BLaER1 treated with 17β-estradiol and CSF1 and Interleukin-3, amounts not matched to agents 10 nM and 100 nM (cell line): ENCODE measurements around the gene CABLES2.
A peak's percentile ranks its signal among the peaks of the same experiment; 100 is the strongest.

Source experiments
- H3K27ac ChIP-seq, 11 experiments: shearing (Covaris generic); formaldehyde crosslinking; 2 replicates each; pipeline ENCODE4 v1.8.1; 2022
- H3K27me3 ChIP-seq, 11 experiments: shearing (Covaris generic); formaldehyde crosslinking; 2 replicates each; pipeline ENCODE4 v1.8.1; 2022
- H3K36me3 ChIP-seq, 11 experiments: shearing (Covaris generic); formaldehyde crosslinking; 2 replicates each; pipeline ENCODE4 v1.8.1; 2022
- H3K4me1 ChIP-seq, 10 experiments: shearing (Covaris generic); formaldehyde crosslinking; 2 replicates each; pipeline ENCODE4 v1.8.1; 2022
- H3K4me2 ChIP-seq, 11 experiments: shearing (Covaris generic); formaldehyde crosslinking; 2 replicates each; pipeline ENCODE4 v1.8.1; 2022
- H3K4me3 ChIP-seq, 10 experiments: shearing (Covaris generic); formaldehyde crosslinking; 2 replicates each; pipeline ENCODE4 v1.8.1; 2022
- H3K9ac ChIP-seq, 11 experiments: shearing (Covaris generic); formaldehyde crosslinking; 2 replicates each; pipeline ENCODE4 v1.8.1; 2022
- H3K9me3 ChIP-seq, 11 experiments: shearing (Covaris generic); formaldehyde crosslinking; replicated peaks in 1 of 11; 2 replicates each; pipeline ENCODE4 v1.8.1; 2022
- H4K20me1 ChIP-seq, 11 experiments: shearing (Covaris generic); formaldehyde crosslinking; 2 replicates each; pipeline ENCODE4 v1.8.1; 2022
- Cebpa-rat ChIP-seq, 11 experiments: shearing (Covaris generic); IDR thresholded peaks; 2 replicates each; pipeline ENCODE4 v1.8.1; 2022

CABLES2 gene

DNA sequence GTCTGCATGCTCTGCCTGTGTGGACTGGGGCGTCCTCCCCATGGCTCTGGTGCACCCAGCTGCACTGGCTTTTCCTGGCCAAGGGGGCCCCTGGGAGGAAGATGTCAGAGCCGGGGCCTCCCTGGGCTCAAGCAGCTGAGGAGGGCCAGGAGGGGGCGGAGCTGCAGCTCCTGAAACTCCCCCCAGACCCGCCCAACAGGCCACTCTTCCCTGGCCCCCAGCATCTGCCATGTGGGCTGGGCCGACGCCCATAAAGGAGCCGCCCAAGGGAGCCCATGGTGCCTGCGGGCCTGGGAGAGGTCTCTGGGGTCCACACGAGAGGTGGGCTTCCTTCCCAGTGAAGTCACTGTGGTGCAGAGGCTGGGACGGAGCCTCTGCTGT is 16.2 kb upstream of the CABLES2 start:
- no peaks in the 10 kb centered on the region for H3K36me3 ChIP-seq
- peaks cover 9 to 22% (median 13%) of the 10 kb centered on the region in 10 experiments; a peak in 17 of 20 replicates for H3K4me1 ChIP-seq
- no peak for TF ChIP-seq Cebpa-rat (IDR thresholded peaks at IDR 0.05)
- H3K27ac ChIP-seq = no peak overlapping the region
- H4K20me1 ChIP-seq = peaks cover 0 to 17% (median 0%) of the 10 kb centered on the region in 11 experiments; a peak in 6 of 22 replicates
- H3K9me3 ChIP-seq = no peaks in the 10 kb centered on the region
- H3K27me3 ChIP-seq = no peaks in the 10 kb centered on the region
- H3K4me3 ChIP-seq = no peak overlapping the region; a peak in 1 of 20 replicates
- peak overlapping the region in 1 of 11 experiments; percentile 47; a peak in 2 of 22 replicates for H3K9ac ChIP-seq
- peak overlapping the region in 10 of 11 experiments; percentile 22 to 91 (median 74); a peak in 19 of 22 replicates for H3K4me2 ChIP-seq

DNA sequence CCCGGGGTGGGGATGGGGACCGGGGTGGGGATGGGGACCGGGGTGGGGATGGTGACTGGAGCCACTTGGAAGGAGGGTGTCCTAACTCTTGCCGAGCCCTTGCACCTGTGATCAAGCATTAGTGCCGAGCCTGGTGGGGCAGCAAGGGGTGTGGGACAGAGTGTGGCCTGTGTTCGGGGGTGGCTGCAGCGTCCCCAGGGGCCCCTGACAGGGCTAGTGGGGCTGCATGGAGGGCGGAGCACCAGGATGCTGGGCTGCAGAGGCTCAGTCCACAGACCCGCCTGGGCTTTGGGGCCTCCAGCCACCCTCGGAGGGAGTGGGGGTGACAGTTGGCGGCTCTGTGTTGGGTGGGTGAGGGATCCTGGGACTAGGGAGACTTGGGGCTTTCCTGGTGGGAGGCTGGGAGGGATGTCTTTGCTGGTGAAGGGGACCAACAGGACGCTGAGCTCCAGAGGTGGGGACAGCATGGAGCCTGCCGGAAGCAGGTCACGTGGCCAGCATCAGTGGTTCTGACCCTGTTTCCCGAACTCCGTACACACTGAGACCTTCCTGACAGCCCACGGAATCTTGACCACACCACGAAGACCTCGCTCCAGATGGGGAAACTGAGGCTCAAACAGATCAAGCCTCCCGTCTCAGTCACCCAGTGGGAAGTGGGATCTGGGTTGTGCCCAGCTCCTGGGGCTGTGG is 15.7 kb upstream of the CABLES2 start:
- Histone ChIP-seq H3K36me3 (no peaks in the 10 kb centered on the region), H3K4me3 (no peak overlapping the region; a peak in 1 of 20 replicates), H3K9ac (0 out of 22 replicates have a peak overlapping the region, but pooled peaks of 1 of the 11 experiments have one; percentile 47), H3K4me1 (peaks cover 9 to 22% (median 13%) of the 10 kb centered on the region in 10 experiments; a peak in 17 of 20 replicates), H4K20me1 (peaks cover 0 to 17% (median 0%) of the 10 kb centered on the region in 11 experiments; a peak in 6 of 22 replicates), H3K9me3 (no peaks in the 10 kb centered on the region), H3K27me3 (no peaks in the 10 kb centered on the region), H3K4me2 (peak overlapping the region in 10 of 11 experiments; percentile 22 to 91 (median 74); a peak in 19 of 22 replicates), H3K27ac (no peak overlapping the region)
- TF ChIP-seq Cebpa-rat (IDR thresholded peaks at IDR 0.05) = no peak

DNA sequence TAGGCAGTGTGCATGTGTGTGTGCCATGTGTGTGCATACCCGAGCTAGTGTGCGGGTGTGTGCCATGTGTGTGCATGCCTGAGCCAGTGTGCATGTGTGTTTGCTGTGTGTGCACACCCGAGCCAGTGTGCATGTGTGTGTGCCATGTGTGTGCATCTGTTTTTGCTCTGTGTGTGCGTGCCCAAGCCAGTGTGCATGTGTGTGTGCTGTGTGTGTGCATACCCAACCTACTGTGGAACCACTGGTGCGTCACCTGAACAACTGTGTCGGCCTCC is 14.6 kb upstream of the CABLES2 start:
- H3K9me3 ChIP-seq = no peaks in the 10 kb centered on the region
- no peak overlapping the region for H3K4me3 ChIP-seq
- no peaks in the 10 kb centered on the region for H3K27me3 ChIP-seq
- H3K4me2 ChIP-seq = no peak overlapping the region
- H3K9ac ChIP-seq = no peak overlapping the region
- no peaks in the 10 kb centered on the region for H3K36me3 ChIP-seq
- peaks cover 0 to 23% (median 0%) of the 10 kb centered on the region in 11 experiments; a peak in 6 of 22 replicates for H4K20me1 ChIP-seq
- TF ChIP-seq Cebpa-rat (IDR thresholded peaks at IDR 0.05) = no peak
- no peak overlapping the region for H3K27ac ChIP-seq
- peaks cover 9 to 22% (median 13%) of the 10 kb centered on the region in 10 experiments; a peak in 17 of 20 replicates for H3K4me1 ChIP-seq

DNA sequence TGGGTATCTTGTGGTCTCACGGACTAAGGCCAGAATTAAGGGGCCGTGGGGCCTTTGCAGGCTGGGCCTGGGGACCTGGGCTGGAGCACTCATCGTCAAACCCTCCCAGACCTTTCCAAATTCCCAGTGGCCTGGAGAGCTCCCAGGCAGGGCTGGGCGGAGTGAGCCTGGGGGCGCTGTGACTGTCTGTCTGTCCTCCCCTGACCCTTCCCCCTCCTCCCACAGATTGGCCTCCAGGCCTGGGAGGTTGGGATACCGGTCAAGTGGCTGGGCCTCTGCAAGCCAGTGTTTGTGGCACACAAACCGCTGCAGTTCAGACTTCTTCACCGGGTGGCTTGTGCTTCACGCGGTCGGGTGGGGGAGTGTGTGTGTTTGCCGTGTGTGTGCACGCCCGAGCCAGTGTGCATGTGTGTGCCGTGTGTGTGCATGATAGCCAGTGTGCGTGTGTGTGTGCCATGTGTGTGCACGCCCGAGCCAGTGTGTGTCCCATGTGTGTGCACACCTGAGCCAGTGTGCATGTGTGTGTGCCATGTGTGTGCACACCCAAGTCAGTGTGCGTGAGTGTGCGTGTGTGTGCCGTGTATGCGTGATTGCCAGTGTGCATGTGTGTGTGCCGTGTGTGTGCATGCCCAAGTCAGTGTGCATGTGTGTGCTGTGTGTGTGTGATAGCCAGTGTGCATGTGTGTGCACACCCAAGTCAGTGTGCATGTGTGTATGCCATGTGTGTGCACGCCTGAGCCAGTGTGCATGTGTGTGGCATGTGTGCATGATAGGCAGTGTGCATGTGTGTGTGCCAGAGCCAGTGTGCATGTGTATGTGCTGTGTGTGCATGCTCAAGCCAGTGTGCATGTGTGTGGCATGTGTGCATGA is 14.0 kb upstream of the CABLES2 start:
- peaks cover 0 to 29% (median 0%) of the 10 kb centered on the region in 11 experiments; a peak in 5 of 22 replicates for H4K20me1 ChIP-seq
- H3K9ac ChIP-seq = no peak overlapping the region
- TF ChIP-seq Cebpa-rat (IDR thresholded peaks at IDR 0.05) = no peak
- no peak overlapping the region for H3K4me2 ChIP-seq
- peaks cover 9 to 22% (median 13%) of the 10 kb centered on the region in 10 experiments; a peak in 17 of 20 replicates for H3K4me1 ChIP-seq
- no peak overlapping the region for H3K4me3 ChIP-seq
- no peaks in the 10 kb centered on the region for H3K9me3 ChIP-seq
- no peaks in the 10 kb centered on the region for H3K27me3 ChIP-seq
- H3K36me3 ChIP-seq = no peaks in the 10 kb centered on the region
- H3K27ac ChIP-seq = no peak overlapping the region

- no peaks in the 10 kb centered on the region for H3K36me3 ChIP-seq
- H4K20me1 ChIP-seq = peaks cover 0 to 34% (median 0%) of the 10 kb centered on the region in 11 experiments; a peak in 4 of 22 replicates
- no peak overlapping the region for H3K4me3 ChIP-seq
- H3K27ac ChIP-seq = no peak overlapping the region
- H3K9ac ChIP-seq = no peak overlapping the region
- H3K4me1 ChIP-seq = peaks cover 9 to 23% (median 13%) of the 10 kb centered on the region in 10 experiments; a peak in 17 of 20 replicates
- no peaks in the 10 kb centered on the region for H3K9me3 ChIP-seq
- H3K27me3 ChIP-seq = no peaks in the 10 kb centered on the region
- TF ChIP-seq Cebpa-rat (IDR thresholded peaks at IDR 0.05) = no peak
- no peak overlapping the region for H3K4me2 ChIP-seq
Observed at GRCh38 chr20:62419759-62420158, 12.7 kb upstream of the CABLES2 start.

GRCh38 chr20:62418709-62419487 is 11.8 kb upstream of the CABLES2 start:
- H3K27me3 ChIP-seq = no peaks in the 10 kb centered on the region
- peaks cover 9 to 23% (median 13%) of the 10 kb centered on the region in 10 experiments; a peak in 17 of 20 replicates for H3K4me1 ChIP-seq
- no peak for TF ChIP-seq Cebpa-rat (IDR thresholded peaks at IDR 0.05)
- H3K9ac ChIP-seq = no peak overlapping the region
- no peak overlapping the region for H3K4me3 ChIP-seq
- H3K27ac ChIP-seq = no peak overlapping the region
- no peaks in the 10 kb centered on the region for H3K36me3 ChIP-seq
- H3K4me2 ChIP-seq = no peak overlapping the region
- H3K9me3 ChIP-seq = no peaks in the 10 kb centered on the region
- peaks cover 0 to 36% (median 0%) of the 10 kb centered on the region in 11 experiments; a peak in 3 of 22 replicates for H4K20me1 ChIP-seq

- H3K27me3 ChIP-seq = no peaks in the 10 kb centered on the region
- TF ChIP-seq Cebpa-rat (IDR thresholded peaks at IDR 0.05) = no peak
Observed at GRCh38 chr20:62417981-62418708, 11.1 kb upstream of the CABLES2 start.

More at GRCh38 chr20:62417981-62418708, 11.1 kb upstream of the CABLES2 start:
- no peak overlapping the region for H3K27ac ChIP-seq
- no peak overlapping the region for H3K4me2 ChIP-seq
- no peaks in the 10 kb centered on the region for H3K9me3 ChIP-seq
- peaks cover 4 to 16% (median 6%) of the 10 kb centered on the region in 10 experiments; a peak in 17 of 20 replicates for H3K4me1 ChIP-seq
- no peak overlapping the region for H3K9ac ChIP-seq
- no peak overlapping the region for H3K4me3 ChIP-seq
- peaks cover 0 to 38% (median 0%) of the 10 kb centered on the region in 11 experiments; a peak in 3 of 22 replicates for H4K20me1 ChIP-seq
- no peaks in the 10 kb centered on the region for H3K36me3 ChIP-seq
